Fibroblast of skin of abdomen (primary cell): ENCODE data around the gene ALPK1.
"Not testable (repeated sequence)": the region's sequence is repeated elsewhere in the genome, so short reads cannot be mapped to it uniquely, and the experiment has no call there.

ENCODE experiments used
- DNase-seq: peaks from one replicate; pipeline ENCODE4 v3.0.0-alpha.2; 2013

ALPK1 gene

DNA sequence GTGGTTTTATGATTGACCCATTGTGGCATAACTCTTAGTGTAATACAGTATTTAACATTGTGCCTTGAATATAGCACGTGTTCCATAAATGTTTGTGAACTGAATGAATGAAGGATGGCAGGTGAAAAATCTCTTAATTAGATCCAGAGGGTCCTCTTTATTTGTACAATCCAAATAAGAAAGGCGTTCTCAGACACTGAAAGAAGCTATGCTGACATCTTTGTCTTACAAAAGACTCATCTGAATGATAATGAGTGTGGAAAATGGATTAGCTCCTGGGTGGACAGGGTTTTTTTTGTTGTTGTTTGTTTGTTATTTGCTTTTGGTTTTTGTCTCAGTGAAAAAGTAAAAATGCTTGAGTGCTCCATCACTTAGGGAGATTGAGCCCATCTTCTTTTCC, 156.2 kb downstream of the ALPK1 start:
- no peak for DNase-seq

DNA sequence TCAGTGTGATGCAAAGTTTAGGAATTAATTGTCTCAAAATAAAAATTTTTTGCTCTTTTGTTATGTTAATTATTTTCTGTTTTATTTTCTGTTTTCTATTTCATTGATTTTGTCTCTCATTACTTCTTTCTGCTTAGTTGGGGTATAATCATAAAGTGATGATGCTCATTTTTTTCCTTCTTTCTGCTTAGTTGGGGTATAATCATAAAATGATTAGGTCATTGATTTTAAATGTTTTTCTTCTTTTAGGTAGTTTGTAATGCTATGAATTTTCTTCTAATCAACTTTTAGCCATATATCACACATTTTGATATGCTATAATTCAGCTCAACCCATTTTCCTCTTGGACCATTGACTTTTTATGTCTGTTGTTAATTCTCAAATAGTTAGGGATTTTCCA, 175.1 kb downstream of the ALPK1 start:
- DNase-seq: no peak

DNA sequence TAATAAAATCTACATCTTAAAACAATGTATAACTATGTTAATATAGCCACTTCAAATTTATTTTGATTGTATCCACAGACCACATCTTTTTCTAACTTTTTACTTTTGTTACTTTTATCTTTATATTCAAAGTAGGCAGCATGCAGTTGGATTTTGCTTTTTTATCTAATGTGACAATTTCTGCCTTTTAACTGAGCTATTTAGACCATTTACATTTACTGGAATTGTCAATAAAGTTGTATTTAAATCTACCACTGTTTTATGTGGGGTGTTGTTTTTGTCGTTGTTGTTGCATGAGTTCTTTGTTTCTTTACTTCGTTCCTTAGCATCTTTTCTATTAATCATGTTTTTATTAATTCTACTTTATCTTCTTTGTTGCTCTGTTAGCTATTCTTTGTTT, 176.8 kb downstream of the ALPK1 start:
- DNase-seq: no peak

DNA sequence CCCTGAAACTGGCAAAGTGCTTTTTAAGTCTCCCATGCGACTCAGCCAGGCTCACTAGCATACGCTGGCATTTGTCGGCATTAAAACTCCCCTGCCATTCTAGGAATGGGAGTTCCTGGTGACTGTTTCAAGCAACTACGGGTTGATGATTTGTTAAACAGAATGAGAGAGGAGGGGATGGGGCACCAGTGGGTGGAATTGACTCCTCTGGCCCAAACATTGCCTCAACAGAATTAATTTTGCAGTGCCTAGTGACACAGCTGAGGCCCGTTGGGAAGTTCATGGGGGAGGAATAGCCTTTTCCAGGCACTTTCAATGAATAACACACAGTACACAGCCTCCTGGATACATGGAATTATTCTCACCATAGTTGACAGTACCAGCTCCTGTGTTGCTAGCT, 188.8 kb downstream of the ALPK1 start:
- no peak for DNase-seq

DNA sequence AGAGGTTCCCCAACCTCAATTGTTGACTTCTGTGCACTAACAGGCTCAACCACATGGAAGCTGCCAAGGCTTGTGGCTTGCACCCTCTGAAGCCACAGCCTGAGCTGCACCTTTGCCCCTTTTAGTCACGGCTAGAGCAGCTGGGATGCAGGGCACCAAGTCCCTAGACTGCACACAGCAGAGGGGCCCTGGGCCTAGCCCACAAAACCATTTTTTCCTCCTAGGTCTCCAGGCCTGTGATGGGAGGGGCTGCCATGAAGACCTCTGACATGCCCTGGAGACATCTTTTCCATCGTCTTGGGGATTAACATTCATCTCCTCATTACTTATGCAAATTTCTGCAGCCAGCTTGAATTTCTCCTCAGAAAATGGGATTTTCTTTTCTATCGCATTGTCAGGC, 193.6 kb downstream of the ALPK1 start:
- DNase-seq: not testable (repeated sequence)
